NCI-H146 (cell line): ENCODE data around the gene DLG1.

ENCODE experiments used
- DNase-seq: peaks from one replicate; lab custom pipeline; 2025; lab: John Stamatoyannopoulos, UW

Gene DLG1

GRCh38 chr3:197317250-197317963, 19.0 kb upstream of the DLG1 start:
- DNase-seq, result no peak

GRCh38 chr3:197312431-197312830, 14.0 kb upstream of the DLG1 start:
- DNase-seq, result no peak

- no peak for DNase-seq
Observed at GRCh38 chr3:197311591-197311990, 13.2 kb upstream of the DLG1 start.

- no peak for DNase-seq
Observed at GRCh38 chr3:197309528-197310361, 11.3 kb upstream of the DLG1 start.

GRCh38 chr3:197308591-197308990, 10.2 kb upstream of the DLG1 start:
- no peak for DNase-seq

- DNase-seq, result no peak
Observed at GRCh38 chr3:197306374-197307086, 8.1 kb upstream of the DLG1 start.

- no peak for DNase-seq
Observed at GRCh38 chr3:197305854-197306253, 7.4 kb upstream of the DLG1 start.

GRCh38 chr3:197303452-197303851, 5.0 kb upstream of the DLG1 start:
- DNase-seq, result no peak

GRCh38 chr3:197302696-197303341, 4.4 kb upstream of the DLG1 start:
- no peak for DNase-seq

- DNase-seq, result no peak
Observed at GRCh38 chr3:197302033-197302432, 3.6 kb upstream of the DLG1 start.

- no peak for DNase-seq
Observed at GRCh38 chr3:197300361-197300760, 1.9 kb upstream of the DLG1 start.

- peak; percentile 71 for DNase-seq
Observed at GRCh38 chr3:197298945-197299854, 788 bp upstream of the DLG1 start.

- DNase-seq, result peak; percentile 97
Observed at GRCh38 chr3:197297476-197298340, 704 bp downstream of the DLG1 start.

- DNase-seq, result peak; percentile 11
Observed at GRCh38 chr3:197297002-197297401, 1.4 kb downstream of the DLG1 start.

GRCh38 chr3:197296545-197296944, 1.9 kb downstream of the DLG1 start:
- no peak for DNase-seq

GRCh38 chr3:197295871-197296270, 2.5 kb downstream of the DLG1 start:
- DNase-seq, result no peak

- no peak for DNase-seq
Observed at GRCh38 chr3:197293605-197294237, 4.7 kb downstream of the DLG1 start.

GRCh38 chr3:197292648-197293047, 5.8 kb downstream of the DLG1 start:
- no peak for DNase-seq

GRCh38 chr3:197292083-197292646, 6.2 kb downstream of the DLG1 start:
- no peak for DNase-seq
